GM18858 (cell line): ENCODE results near the gene TGM2.

ENCODE experiments used
- ATAC-seq: cut with Tn5 transposase; IDR thresholded peaks from one replicate; pipeline ENCODE4 v1.9.1; 2021; ENCODE audit not compliant: unreplicated experiment

The TGM2 gene

DNA sequence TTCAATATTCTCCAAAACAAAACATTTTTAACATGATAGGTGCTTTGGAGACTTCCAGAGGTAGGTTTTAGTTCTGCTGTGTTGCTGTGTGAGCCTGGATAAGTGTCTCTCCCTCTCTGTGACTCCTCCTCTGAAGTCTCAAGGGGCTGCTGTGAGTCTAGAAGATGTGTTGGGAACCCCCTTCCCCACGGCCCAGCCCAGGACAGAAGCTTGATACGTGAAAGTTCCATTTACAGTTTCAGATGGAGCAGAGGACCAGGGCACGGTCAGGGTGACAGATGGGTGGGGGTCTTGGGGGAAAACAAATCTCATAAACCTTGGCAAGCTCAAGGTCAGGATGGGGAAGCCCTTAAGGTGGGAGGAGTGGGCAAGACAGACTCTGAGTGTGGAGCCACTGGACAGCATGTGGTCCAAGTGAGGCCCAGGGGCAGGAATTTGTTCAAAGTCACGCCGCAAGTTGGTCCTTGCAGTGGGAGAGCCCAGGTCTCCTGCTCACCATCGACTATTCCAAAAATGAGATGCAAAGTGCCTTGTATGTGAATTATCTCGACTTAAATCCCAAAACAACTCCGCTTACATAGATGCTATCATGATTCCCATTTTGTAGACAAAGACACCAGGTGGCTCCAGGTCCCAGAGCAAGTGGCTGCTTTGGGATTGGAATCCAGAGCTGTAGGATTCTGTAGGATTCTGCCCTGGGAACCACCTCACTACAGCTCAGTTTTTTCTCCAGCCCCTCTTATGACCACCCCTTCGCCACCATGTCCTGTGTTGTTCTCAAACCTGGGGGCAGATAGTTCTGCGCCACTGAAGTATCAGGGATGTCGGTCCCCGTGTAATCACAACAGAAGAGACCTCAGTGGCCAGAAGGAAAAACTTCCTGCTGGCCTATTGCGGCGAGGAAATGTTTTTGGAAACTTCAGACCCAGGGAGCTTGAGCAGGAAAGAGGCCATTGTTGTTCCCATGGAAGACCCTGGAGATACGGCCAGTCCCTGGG is 1.9 kb downstream of the TGM2 start:
- ATAC-seq, result no peak

DNA sequence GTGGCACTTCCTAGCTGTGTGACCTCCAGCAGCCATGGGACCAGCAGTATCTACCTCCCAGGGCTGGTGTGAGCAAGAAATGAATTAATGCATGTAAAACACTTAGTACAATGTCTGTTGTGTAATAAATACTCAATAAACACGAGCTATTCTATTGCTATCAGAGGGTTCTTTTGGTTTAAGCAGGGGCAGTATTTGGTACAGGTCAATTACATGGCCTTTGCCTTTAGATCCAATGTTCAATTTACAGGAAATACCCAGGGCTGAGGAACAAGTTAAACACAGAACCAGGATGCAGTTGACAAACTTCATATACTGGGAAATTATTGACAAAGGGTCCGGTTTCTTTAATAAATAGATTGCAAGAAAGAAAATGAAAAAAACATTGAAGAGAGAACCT is 2.9 kb downstream of the TGM2 start:
- ATAC-seq, result no peak

DNA sequence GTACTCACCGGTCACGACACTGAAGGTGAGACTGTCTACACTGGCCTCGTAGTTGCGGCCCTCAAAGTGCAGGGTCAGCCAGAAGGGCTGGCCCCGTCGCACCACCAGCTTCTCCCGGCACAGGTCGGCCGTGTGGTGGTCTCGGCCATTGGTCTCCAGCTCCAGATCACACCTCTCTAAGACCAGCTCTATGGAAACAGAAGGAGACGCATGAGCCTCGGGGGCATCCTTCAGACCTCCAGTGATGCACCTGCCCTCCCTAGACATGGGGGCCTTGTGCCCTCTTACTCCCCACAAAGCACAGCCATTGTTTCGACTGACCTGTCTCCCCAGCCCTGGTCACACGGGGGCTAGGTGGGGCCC is 3.7 kb downstream of the TGM2 start:
- ATAC-seq, result no peak

DNA sequence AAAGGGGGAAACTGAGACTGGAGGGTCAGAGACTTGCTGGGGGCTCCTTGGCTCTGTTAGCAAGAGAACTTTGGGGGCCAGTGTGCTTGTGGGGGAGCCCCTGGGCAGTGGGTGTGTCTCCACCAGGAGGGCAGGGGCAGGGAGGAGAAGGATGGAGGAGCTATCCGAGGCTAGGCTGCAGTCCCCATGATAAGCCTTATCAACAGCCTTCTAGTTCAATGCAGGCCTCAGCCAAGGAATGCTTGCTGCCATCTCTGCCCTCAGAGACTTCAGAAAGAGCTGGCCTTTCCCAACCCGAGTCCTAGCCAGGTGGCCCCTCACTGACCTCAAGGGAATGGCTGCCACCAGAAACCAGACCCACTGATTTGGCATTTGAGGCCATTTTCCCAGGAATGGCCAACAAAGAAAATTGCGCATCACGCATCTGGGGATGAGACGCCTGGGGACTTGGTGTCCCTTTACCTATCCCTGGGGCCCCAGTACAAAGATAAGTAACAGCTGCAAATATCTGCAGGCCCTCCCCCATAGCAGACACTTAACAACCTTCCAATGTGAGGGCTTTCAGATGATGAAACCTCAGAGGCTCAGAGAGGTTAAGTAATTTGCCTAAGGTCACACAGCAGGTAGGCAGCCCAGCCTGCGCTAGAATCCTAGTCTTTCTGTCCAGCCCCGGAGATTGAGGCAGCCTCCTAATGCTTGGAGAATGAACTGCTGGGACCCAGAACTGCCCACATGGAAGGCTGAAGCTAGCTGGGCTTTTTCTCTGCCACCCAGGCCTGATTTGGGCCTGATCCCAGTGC is 4.9 kb downstream of the TGM2 start:
- ATAC-seq, result no peak

DNA sequence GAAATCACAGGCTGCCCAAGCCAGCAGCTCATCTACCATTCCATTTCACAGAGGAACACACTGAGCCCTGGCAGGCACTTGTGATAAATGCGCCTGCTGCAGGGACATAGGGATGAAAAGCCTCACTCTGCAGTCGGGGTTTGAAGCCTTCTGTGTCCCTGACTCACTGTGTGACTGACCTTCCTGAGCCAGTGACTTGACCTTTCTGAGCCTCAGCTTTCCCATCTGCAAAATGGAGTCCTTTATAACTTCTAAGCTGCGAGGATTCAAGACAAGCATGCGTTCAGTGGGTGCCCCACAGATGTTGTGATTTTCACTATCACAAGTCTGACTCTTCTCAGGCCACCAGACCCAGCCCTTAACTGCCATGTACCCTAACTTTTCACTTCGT is 5.5 kb downstream of the TGM2 start:
- no peak for ATAC-seq

DNA sequence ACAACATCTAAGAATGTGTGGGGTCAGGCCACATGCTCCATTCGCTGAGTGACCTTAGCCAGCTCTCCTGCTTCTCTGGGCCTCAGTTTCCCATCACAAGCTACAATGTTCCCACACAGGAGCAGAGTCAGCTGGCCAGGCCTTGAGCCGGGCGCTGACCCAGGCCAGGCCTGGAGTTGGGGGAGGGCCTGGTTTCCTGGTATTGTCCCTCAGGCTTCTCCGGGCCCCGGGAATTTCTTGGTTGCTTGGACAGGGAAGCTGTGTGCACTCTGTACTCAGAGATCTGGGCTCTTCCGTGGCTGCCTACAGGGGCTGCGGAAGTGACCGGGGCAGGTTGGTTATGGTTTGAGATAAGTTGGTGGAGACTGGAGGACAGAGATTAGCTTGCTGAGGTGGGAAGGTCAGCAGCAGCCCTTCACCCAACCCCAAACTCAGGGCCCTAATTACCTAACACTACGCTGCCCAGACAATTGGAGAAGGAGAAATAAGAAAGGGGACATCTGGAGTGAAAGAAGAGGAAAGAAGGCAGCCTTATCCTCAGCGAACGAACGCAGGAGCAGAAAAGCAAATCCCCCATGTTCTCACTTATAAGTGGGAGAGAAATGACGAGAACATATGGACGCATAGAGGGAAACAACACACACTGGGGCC is 6.2 kb downstream of the TGM2 start:
- no peak for ATAC-seq

DNA sequence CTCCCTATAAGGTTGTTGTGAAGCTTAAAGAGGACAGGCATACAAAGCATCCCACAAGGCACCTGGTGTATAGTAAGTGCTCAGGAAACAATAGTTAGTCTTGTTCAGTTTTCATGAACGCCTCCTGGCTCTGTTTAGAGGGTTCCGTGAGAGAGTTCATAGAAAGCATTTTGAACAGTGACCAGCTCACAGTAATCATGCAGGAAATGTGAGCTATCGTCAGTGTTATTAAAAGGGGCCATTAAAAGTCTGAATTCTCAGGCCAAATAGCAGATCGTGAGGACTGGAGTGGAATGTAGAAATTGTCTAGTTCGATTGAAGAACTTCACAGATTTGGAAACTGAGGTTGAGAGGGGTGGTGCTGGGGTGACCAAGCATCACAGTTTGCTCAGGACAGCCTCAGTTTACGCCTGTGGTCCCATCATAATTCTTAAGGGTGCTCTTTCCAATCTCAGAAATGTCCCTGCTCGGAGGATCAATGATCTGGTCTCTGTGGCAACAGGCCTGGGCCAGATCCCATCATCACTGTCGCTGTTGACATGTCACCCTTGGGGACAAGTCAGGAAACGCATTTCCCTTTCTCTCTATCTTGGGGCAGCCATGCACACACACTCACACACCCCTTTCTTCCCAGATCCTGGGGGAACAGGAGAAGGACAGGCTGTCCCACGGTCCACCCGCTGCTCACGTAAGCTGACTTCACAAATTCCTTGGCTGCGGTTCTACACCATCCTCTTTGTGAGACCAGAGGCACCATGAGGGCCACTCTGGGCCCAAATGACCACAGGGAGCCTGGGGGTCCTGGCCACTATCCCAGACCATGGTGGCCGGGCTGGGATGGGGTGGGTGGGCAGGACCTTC is 7.2 kb downstream of the TGM2 start:
- no peak for ATAC-seq

DNA sequence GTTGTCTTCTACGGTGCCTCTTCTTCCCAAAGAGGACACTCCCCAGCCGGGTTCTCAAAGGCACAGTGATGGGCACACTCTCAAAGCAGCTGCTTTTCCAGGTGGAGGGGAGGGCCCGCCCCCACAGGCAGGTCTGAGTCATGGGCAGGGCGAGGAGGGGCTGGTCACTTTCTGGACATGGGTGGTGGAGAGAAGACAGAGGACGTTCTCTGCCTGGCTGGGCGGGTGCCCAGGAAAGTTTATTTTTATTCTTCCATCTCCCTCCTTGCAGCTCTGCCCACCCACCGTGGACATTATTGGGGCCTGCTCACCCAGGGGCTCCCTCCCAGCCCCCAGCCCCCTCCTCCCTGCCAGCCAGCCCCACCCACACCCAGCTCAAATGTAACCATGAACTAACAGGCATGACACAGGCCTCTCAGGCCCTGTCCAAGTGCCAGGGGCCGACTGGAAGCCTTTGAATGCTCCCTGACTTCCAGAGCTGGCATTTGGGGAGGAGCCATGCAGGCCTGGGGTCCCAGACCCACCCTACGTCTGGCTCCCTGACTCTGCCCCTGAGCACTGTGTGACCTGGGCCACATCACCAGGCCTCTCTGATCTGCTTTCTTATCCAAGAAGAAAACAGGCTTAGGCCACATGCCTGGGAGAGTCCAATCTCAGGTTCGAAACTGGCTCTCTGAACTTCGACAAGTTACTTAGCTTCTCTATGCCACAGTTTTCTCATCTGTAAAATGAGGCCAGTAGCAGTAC is 8.0 kb downstream of the TGM2 start:
- no peak for ATAC-seq

DNA sequence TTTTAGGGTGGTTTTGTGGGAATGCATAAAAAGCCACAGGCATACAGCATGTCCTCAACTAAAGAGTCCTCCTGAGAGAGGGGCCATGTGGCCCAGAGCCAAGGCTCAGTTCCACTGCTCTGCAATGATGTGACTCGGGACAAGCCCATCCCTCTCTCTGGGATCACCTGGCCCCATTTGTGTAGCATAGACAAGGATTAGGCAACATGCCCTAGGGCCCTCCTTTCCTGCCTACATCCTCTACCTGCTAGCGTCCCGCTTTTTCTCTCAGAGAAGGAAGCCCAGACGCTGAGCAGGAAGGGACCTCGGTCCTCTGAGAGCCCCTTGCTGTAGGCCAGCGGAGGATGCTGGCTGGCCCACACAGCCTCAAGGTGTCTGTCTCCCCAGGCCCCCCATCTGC is 8.8 kb downstream of the TGM2 start:
- ATAC-seq, result no peak

DNA sequence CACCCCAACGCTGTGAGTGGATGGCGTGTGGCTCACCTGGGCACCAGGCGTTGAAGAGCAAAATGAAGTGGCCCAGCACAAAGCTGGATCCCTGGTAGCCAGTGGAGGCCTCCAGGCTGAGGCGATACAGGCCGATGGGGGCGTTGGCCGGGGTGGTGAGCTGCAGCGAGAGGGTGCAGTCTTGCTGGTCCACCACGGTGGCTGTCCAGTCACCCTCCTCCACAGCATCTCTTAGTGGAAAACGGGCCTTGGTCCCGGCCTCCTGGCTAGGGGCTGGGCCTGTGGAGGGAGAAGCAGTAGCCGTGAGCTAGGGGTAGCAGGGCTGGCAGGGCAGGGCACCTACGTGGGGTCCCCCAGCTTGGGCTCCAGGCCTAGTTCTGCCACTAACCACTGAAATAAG is 9.3 kb downstream of the TGM2 start:
- ATAC-seq, result no peak

DNA sequence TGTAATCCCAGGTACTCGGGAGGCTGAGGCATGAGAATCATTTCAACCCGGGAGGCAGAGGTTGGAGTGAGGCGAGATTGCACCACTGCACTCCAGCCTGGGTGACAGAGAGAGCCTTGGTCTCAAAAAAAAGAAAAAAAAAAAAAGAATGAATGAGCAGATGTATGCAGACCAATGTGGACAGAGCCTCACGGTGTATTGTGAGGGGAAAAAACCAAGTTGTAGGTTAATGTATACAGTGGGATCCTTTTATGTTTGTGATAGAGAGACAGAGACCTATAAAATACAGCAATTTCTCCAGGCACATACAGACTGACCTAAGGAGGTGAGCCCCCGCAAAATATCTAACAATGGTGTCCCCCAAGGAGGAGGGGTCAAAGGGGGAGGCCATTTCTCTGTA is 11.7 kb downstream of the TGM2 start:
- no peak for ATAC-seq

DNA sequence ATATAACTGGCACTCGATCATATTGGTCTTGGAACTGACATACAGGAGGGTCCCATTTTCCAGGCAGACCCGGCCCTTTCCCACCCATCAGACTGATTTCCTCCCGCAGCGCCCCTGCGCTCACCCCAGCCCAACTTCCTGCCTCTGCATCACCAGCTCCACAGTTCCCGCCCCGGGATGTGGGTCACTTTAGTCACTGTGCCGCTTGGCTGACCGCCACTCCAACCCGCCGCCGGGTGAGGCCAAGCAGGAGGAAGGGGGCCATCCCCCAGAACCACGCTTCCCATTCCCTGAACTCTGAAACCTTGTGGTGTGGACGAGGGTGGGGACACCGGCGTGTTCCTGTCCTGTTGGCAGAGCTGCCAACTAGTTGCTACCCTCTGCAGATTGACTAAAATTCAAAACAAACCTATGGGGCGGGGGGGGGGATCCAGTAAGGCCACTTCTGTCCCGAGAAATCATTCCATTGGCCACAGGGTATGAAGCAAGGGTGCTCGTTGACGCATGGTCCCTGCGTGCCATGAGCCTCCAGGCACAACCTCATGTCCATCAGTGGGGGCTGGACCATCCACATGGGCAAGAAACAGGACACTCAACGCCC is 12.3 kb downstream of the TGM2 start:
- no peak for ATAC-seq

DNA sequence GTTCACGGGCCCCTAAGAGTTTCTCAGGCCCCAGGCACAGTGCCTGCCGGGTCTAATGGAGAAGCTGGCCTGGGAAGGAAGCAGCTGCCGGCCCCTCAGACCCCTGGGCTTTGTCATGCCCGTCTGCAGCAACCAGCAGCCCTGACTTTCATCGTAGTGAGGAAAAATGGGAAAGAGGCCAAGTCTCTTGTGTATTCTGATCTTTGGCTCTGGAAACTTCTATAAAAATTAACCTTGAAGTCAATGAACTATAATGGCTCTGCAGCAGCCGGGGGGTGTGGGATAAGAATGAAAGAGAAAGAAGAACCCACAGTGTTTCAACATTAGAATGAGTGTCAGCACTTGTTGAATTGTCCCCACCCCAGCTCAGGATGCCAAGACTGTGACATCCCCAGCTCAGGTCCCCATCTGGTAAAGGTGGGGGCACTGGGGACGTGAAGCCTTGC is 12.9 kb downstream of the TGM2 start:
- ATAC-seq, result no peak

DNA sequence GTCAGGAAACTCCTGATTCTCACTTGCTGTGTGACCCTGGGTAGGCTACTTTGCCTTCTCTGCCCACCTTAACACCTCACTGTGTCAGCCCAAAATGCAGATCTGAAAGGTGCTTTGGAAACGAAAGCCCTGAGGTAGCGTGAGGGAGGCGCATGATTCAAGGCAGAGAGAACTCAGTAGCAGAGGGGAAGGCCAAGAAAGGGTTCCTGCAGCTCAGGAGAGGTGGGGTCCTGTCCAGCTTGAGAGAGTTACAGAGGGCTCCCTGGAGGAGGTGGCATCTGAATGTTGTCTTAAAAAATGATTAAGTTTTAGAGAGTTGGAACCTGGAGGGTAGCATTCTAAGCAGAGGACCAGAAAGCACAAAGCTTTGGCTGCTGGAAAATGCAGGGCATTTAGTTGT is 13.6 kb downstream of the TGM2 start:
- ATAC-seq, result no peak

DNA sequence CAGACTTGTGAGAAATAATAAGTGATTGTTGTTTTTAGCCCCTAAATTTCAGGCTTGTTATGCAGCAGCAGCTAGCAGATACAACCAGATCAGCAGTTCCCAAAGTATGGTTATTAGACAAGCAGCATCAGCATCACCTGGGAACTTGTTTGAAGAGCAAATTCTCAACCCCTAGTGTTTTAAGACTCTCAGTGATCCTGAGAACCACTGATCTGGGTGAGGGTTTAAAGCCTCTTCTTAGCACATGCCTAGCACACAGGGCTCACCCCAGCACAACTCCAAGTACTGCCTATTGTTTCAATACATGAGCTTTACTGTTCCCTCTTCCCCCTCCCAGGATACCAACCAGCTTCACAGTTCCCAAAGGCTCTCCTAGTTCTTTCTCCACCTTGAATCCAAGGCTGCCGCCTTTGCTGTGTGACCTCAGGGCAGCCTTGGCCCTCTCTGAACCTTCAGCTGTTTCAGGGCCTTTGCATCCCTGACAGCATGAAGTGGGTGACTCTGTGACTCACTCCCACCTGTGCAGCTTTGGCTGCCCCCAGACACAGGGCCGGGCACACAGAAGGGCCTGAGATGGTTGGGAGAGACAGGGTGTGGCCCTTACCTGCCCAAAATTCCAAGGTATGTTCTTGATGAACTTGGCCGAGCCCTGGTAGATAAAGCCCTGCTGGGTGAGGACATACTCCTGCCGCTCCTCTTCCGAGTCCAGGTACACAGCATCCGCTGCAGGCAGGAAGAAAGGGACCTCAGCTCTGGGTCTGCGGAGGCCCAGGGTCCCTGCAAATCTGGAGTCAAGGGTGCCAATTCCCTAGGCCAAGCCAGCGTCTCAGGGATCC is 14.5 kb downstream of the TGM2 start:
- ATAC-seq, result no peak

DNA sequence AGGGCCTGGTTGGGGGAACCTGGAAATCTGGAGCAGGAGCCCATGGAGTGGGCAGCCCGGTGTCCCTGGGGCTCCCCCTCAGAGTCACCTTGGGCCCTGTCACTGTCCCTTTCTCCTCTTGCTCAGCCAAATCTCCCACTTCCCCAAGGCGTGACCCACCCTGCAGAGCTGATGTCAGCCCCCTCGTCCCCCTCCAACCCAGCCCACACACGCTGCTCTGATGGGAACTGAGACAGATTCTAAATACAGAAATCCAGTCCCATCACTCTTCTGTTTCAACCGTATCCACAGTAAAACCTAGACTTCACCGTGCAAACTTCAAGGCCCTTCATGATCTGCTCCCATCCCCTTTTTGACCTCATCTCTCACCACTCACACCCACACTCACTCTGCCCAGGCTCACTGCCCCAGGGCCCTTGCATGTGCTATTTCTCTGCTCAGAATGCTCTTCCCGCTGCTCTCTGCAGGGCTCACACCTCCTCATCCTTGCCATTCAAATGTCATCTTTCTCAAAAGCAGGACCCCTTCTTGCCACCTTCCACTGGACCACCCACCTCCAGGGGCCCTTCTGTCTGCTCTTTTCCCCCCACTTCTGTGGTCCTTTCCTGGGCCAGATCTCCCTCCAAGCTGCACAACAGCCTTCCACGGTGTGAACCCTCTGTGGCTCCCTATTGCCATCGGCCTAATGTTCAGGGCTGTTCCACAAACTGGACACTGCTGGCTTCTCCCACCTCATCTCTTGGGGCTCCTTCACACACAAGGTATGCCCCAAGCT is 16.6 kb downstream of the TGM2 start:
- no peak for ATAC-seq

DNA sequence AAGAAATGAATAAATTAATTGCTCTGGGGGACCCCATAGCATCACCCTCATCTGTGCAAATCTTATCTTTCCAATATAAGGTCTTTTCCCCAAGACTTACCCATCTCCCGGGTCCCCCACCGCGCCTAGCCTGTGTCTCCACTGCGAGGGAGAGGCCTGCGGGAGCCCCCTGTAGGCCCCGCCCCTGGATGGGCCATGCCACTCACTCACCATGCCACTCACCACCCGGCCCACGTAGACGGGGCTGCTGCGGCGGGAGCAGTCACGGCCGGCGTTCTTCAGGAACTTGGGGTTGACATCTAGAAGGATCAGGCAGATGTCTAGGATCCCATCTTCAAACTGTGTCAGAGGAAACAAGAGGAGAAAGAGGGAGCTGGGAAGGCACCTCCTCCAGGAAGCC is 17.3 kb downstream of the TGM2 start:
- ATAC-seq, result no peak

DNA sequence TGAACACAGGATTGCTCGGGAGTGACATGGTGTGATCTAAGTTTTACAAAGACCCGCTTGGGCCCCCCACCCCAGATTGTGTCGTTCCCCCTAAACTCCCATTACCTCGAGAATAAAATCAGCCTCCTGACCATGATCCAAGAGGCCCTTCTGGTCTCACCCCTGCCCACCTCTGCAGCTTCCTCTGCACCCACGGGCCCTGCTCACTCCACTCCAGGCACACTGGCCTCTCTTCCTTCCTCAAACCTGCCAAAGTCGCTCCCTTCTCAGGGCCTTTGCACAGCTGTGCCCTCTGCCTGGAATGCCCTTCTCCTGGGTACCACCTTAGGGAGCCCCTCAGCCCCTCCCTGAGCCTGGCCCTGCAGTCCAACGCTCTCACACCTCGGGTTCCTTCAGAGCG is 17.9 kb downstream of the TGM2 start:
- ATAC-seq, result no peak
